HG03159 (cell line): Measurements from ENCODE around the gene COL5A1.

Experiments
- ATAC-seq: cut with Tn5 transposase; IDR thresholded peaks from one replicate; pipeline ENCODE4 v1.9.1; 2021; ENCODE audit warnings: mild to moderate bottlenecking, moderate library complexity; ENCODE audit not compliant: unreplicated experiment

The COL5A1 gene

DNA sequence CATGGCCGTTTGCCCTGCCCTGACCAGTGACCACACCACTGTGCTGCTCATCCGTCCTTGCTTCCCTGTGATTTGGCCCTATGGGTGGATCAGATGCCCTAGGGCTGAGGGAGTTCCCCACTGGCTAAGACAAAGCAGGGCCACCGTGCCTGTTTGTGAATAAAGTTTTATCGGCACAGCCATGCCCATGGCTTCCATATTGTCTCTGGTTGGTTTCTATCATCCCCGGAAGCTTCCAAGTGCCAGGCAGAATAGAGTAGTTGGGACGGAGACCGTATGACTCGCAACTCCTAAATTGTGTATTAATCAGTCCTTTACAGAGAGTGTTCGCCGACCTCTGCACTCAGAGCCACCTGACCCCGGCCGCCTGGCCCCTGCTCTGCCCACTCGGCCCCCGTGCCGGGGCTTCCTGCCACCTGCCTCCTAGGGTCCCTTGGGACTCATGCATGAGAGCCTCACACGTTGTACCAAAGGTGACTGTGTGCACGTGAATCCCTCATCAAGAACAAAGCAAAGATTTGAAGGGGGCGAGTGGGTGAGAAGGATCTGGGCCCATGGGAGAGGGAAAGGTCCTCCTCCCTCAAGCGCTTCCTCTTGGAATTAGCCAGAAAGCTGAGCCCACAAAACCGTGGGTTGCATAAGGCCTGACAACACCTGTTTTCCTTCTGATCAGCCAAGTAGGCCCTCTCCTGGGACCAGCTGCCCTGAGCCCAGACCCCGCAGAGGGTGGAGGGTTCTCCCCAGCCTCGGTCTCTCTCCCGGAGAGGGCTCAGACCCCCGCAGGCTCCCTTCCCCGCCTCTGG, 227.3 kb downstream of the COL5A1 start:
- no peak for ATAC-seq

- ATAC-seq, result no peak
Observed at GRCh38 chr9:134869554-134870300, 228.1 kb downstream of the COL5A1 start.

GRCh38 chr9:134870301-134870694, 228.7 kb downstream of the COL5A1 start:
- no peak for ATAC-seq

- no peak for ATAC-seq
Observed at GRCh38 chr9:134870746-134871662, 229.4 kb downstream of the COL5A1 start.

DNA sequence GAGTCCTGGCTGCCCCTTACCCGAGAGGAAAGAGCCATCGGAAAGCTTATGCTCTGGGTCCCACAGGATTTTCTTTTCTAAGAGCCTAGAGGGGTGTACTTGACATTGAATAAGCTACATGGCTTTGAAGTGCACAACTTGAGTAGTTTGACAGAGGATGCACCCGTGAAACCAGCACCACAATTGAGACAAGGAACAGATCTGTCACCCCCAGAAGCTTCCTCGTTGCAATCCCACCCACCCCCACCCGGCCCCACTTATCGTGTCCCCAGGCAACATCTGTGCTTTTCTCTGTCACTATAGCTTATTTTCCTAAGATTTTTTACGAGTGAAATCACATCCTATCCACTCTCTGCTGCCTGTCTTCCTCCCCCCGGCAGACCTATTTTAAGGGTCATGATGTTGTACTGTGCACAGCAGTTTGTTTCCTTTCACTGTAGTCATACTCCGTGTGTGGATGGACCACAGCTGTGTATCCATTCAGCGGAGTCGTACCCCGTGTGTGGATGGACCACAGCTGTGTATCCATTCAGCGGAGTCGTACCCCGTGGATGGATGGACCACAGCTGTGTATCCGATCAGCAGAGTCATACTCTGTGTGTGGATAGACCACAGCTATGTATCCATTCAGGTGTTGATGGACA, 230.2 kb downstream of the COL5A1 start:
- no peak for ATAC-seq

GRCh38 chr9:134872482-134873231, 231.1 kb downstream of the COL5A1 start:
- ATAC-seq, result no peak

- no peak for ATAC-seq
Observed at GRCh38 chr9:134875371-134875770, 233.8 kb downstream of the COL5A1 start.

DNA sequence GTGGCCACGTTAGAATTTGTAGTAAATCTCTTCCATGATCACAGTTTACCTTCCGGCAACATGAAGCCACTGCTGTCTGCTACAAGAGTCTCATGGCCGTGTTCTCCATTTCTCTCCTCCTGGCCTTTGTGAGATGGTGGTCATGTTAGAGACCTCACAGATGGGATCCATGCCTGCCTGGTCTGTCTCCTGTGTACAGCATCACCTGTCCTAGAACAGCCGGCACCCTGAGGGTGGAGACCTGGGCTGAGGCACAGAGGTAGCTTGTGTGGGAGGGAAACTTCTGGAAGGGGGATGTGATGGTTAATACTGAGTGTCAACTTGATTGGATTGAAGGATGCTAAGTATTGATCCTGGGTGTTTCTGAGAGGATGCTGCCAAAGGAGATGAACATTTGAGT, 235.9 kb downstream of the COL5A1 start:
- ATAC-seq, result no peak

DNA sequence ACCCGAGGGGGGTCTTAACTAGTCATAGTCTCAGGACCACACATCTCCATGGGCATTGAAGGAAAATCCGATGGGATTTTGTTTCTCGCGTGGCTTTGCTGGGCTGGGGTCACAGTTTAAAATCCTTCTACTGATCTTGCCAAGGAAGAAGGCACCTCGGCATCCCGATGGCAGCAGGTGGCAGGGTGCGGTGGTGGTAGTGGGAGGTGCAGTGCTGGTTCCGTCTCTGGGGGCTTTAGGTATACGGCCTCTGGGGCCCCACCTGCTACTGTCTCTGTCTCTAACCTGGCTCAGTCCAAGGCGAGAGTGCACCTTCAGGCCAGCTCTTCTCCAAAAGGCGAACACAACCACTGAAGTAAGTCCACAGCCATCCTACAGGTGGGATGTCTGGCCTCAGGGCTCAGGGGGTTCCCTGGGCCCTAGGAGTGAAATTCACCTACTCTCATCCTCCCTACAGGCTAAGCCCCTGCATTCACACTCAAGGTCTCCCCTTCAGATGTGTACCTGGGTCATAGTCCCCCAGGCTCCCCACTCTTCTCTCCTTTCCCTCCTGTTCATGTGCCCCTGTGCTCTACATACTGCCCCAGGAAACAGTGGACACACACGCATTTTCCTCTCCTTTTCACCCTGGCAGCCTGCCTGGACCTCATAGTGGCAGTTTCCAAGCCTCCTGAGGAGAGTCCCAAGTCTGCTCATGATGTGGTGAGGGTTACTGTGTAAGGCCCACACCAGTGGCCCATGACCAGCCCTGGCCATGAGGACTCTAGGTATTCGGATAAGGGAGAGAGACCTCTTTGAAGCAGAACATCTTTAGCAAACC, 238.3 kb downstream of the COL5A1 start:
- ATAC-seq, result no peak

DNA sequence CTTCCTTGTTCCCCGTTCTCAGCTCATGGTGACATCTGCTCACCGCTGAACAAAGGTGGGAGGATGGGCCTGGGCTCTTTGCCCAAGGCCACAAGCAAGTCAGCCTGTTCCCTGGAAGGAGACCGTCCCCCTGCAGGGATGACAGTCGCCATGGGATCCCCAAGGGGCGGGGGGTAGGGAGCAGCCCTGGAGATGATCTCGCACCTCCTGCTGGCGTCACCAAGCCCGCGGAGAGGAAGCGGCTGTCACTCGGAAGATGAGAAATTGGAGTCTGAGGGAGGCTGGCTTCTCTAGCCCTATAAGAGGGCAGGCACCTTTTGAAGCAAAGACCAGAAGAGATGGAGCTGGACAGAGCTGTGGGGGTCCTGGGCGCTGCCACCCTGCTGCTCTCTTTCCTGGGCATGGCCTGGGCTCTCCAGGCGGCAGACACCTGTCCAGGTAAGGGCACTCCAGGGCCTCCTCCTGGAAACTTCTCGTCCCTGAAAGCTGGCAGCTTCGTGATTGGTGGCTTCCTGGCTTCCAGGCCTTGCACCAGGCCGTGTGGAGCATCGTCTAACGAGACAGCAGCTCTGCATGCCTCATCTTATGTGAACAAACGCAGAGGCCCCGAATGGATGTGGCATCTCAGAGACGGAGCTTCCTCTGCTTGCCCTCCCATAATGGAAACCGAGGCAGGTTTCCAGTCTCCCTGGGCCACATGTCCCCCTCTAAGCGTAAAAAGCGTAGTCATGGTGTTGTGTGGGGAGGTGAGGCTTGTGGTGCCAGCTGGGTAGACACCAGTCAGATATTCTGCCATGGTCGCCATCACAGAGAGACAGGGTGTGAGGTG, 239.1 kb downstream of the COL5A1 start, which contains the start of gene FCN2:
FCN2 (plus strand) TSS at position 327 of the 829 bp plus-strand sequence; CDS start at position 339, 12 bp downstream.
- ATAC-seq, result no peak

- ATAC-seq, result no peak
Observed at GRCh38 chr9:134881313-134881670, 239.7 kb downstream of the COL5A1 start.

DNA sequence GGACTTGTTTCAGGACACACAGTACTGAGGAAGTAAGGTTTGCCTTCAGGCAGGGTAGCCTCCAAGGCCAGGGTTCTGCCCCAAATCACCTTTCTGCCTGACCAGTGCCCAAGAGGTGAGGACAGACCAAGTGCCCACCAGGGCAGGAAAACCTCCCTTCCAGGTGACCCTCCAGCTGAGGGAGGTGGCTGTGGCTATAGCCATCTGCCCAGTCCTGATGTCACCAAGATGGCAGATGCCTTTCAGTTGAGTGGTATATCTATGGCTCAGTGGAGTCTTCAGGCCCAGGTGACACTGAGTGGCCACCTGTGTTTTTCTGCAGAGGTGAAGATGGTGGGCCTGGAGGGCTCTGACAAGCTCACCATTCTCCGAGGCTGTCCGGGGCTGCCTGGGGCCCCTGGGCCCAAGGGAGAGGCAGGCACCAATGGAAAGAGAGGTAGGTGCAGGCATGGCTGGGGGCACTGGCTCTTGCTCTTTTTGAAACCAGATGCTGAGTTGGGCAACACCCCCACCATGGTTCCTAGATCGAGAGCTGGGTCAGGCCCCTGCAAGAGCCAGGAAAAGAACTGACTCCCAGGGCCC, 240.7 kb downstream of the COL5A1 start:
- ATAC-seq, result no peak

DNA sequence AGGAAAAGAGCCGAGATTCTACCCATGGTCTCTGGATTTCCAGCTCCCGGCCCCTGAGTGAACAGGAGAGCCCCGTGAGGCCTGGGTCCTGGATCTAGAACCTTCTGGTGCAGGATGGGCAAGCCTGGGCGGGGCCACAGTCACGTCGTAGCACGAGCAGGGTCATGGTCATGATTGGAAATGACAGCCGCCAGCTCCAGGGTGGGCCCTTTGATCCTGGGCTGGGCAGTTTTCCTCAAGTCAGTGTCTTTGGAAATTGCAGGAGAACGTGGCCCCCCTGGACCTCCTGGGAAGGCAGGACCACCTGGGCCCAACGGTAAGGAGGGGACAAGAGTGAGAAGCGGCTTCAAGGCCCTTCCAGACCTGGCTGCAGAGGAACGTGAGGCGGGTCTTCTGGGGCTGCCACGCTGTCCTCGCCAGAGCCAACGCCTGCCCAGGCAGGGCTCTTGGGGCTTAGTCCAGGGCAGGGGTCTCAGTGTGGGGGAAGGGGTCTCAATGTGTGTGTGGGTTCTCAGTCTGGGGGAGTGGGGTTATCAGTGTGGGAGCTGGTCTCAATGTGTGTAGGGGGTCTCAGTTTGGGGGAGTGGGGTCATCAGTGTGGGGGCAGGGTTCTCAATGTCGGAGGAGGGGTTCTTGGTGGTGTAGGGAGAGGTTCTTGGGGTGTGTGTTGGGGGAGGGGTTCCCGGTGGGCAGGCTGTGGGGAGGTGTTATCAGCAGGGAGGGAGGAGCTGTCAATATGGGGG, 241.6 kb downstream of the COL5A1 start:
- ATAC-seq, result no peak

- ATAC-seq, result no peak
Observed at GRCh38 chr9:134884492-134884891, 242.9 kb downstream of the COL5A1 start.

GRCh38 chr9:134885001-134885678, 243.5 kb downstream of the COL5A1 start:
- ATAC-seq, result no peak

GRCh38 chr9:134885679-134886412, 244.2 kb downstream of the COL5A1 start:
- ATAC-seq, result no peak
